Activated CD4-positive, alpha-beta T cell treated with anti-CD3 and anti-CD28 coated beads for 4 hours (primary cell): ENCODE measurements around the gene SAP30L.
A peak's percentile ranks its signal among the peaks of the same experiment; 100 is the strongest.

Experiments used
- DNase-seq, 2 donors: peaks; one replicate each; pipeline ENCODE4 v3.0.0-alpha.2; 2020

SAP30L gene

DNA sequence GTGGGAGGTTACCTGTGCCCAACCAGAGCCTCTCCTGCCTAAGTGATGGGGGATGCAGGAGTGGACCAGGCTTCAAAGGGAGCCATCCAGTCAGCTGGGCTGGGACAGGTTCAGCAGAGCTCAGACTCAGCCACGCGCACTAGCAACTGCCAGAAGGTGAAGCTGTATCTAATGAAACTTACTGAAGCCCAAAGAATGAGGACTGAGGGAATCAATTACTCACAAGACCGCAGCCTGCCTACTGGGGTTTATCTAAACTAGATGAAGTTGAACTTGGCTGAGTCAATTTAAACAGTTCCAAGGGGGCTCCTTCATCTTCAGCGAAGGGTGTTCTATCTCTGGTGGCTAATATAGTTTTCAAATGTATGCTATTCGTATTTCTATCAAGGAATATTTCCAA, 20.9 kb downstream of the SAP30L start:
- DNase-seq: no peak

DNA sequence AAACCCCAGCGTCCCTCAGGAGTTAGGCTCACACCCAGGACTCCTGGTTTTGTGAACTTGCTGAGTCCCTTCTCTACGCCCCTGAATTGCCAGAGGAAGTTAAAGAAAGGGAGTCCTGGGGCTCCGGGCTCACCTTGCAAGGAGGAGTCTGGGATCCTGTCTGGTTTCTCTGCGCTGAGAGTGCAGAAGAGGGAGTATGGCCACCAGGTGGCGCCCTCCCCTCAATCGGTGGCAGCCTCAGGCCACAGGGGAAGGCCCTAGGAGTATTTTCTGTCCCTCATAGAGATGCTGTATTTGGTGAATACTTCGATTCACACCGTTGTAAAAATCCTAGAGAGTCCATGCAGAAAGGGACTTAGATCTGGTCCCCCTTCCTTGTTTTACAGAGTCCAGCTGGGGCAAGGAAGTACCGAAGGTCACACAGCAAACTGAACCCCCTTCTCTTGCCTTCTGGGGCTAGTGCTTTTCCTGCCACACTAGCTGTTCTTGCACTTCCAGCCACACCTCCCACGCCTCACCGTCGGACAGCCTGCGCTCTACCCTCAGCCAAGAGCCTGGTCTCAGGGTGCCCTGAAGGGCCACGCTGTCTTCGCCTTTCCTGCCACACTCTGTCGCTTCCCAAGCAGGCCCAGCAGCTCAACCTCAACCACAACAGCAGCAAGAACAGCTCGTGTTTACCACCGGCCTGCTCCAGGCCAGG, 22.0 kb downstream of the SAP30L start:
- DNase-seq: peak; percentile 62 to 73

- no peak for DNase-seq
Measured at GRCh38 chr5:154470137-154470536, 24.3 kb downstream of the SAP30L start.

GRCh38 chr5:154470947-154471870, 25.4 kb downstream of the SAP30L start:
- no peak for DNase-seq

- no peak for DNase-seq
Measured at GRCh38 chr5:154472871-154473580, 27.2 kb downstream of the SAP30L start.

GRCh38 chr5:154473581-154474283, 27.9 kb downstream of the SAP30L start:
- no peak for DNase-seq

GRCh38 chr5:154474396-154475334, 28.9 kb downstream of the SAP30L start:
- DNase-seq: no peak

DNA sequence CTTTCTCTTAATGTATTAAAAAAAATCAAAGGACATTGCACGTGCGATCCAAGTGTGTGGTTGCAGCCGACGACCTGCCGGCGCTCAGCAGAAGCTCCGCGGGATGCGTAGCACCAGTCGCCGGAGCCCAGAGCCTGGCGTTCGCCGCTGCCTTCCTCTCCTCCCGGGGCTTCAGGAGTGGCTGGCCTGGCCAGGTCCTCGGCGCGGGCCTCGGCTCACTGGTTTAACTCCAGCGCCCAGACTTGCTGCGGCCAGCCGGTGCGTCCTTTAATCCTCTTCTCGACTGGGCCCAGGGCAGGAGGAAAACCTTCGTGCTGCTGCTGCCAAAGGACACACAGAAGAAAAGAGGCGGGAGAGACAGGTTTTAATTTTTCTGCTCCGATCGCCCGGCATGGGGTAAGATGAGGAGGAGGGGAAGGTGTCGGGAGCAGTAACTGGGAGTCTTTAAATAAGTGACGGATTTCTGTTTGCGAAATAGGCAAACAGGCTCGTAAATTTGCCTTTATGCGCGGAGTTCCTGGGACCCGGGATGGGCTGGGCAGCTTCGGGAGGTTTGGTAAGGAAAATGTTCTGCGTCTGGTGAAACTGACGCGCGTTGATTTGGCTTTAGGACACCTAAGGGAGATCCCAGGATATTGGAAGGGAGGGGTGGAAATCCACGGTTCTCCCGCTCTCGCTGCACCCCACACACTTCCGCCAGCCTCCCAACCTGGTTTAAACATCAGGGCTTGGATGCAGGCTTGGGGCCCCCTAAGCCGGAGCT, 30.0 kb downstream of the SAP30L start:
- no peak for DNase-seq

DNA sequence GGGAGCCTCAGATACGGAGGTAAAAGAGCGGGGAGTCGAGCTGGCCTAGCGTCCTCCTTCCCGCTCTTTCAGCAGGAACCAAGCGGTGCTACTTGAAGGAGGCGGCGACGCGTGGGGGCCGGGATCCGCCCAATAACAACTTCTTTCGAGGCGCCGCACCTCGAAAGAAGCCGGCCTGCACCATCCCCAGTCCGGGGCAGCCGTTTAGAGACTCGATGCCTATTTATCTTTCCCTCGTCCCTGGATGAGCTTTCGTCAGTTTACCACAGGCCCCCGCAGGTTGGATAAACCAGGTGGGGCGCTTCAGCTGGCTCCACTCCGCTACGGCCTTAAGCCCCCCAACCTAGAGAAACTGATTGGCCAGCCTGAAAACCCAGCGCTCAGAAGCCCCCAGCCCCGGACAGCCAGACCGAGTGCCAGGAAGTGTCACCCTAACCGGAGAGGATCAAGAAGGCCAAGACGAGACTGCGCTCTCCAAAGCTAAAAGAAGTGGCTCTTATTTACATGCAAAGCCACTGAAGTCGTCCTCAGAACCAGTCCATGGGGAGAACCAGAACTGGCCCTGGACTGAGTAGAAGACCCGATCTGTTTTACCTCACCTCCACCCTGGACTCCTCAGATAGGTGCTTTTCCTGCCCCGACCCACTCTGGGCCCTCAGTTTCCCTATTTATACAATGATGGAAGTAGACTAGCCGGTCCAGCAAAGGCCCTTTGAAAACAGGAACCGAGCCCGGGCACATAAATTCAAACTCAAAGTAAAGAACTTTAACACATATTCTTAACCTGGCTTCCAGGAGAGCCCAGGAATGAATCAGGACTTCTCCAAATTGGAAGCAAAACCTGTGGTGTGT, 30.8 kb downstream of the SAP30L start:
- no peak for DNase-seq

GRCh38 chr5:154477382-154478223, 31.8 kb downstream of the SAP30L start:
- no peak for DNase-seq

- DNase-seq: no peak
Measured at GRCh38 chr5:154478224-154478565, 32.4 kb downstream of the SAP30L start, which contains the start of gene HAND1. Gene HAND1, minus strand, starts transcription at chr5:154478227. Its CDS starts 219 bp downstream, at chr5:154478008.

DNA sequence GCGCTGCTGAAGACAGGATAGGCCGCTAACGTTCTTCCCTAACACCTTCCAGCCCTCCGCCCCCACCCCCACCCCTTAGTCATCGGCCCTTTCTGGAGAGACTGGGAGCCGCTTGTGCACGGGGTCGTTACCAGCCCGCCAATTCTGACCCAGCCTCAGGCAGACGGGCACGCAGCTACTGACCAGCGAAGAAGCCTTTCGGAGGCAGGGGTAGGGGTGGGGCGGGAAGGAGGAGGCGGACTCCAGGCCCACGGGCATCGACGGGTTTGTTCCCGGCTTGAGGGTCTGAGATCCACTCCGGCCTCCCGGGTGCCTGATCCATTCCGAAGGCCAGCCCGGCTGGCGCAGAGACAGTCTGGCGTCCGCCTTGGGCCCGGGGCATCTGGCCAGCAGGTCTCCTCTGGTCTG, 33.0 kb downstream of the SAP30L start:
- DNase-seq: no peak

DNA sequence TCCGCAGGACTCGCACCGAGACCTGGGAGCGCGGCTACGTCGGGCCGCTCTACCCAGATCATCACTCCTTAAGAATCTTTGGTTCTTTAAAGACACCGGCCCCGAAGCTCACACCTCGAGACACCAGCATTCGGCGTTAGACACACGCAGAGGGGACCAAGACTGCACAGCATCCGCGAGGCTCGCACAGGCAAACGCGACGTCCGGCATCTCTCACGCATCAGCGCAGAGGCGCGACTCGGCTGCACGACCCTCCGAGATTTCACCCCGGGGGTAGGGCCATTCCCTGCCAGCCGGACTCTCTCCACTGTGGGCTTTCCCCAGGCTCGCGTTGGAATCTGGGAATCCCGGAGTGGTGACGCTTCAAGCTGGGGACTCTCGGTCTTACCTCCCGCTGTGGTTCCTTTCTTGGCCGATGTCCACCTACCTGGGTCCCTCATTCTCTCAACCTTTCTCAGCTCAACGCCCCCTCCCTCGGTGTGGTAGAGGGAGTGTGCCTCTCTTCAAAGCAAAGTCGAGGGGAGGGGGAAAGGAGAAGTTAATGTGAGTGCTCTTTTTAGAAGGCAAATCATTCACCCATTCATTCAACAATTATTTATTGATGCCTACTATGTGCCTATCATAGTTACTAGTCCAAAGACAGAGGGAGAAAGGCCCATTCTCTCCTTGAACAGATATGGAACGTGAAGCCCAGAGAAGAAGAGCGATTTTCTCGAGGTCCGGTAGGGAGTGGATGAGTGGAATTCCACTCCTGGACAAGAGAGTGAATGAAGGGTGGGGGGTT, 33.6 kb downstream of the SAP30L start:
- no peak for DNase-seq

- no peak for DNase-seq
Measured at GRCh38 chr5:154479944-154480750, 34.4 kb downstream of the SAP30L start.

GRCh38 chr5:154480847-154481246, 35.0 kb downstream of the SAP30L start:
- DNase-seq: no peak

GRCh38 chr5:154481584-154482381, 36.0 kb downstream of the SAP30L start:
- DNase-seq: no peak
